HL-60 (cell line): Measurements from ENCODE around the gene MSI2.

Source experiments
- CTCF ChIP-seq: IDR thresholded peaks from one replicate; pipeline ENCODE4 v1.5.1; 2011; ENCODE audit warnings: low read length, control low read depth, inconsistent platforms; ENCODE audit not compliant: insufficient read depth
- GABPA ChIP-seq: IDR thresholded peaks from 2 replicates; pipeline ENCODE4 v1.6.1; 2012; ENCODE audit warnings: low read depth
- REST ChIP-seq: IDR thresholded peaks from 2 replicates; pipeline ENCODE4 v1.6.1; 2012; ENCODE audit warnings: low read depth; ENCODE audit not compliant: insufficient replicate concordance

- TF ChIP-seq REST (no peak), CTCF (no peak), GABPA (no peak)
These were observed 37.8 kb downstream of the MSI2 start for GRCh38 chr17:57294101-57294500.
